ENCODE measurements around the gene LIMK1.
"Not testable (repeated sequence)": the region's sequence is repeated elsewhere in the genome, so short reads cannot be mapped to it uniquely, and the experiment has no call there.

The LIMK1 gene

DNA sequence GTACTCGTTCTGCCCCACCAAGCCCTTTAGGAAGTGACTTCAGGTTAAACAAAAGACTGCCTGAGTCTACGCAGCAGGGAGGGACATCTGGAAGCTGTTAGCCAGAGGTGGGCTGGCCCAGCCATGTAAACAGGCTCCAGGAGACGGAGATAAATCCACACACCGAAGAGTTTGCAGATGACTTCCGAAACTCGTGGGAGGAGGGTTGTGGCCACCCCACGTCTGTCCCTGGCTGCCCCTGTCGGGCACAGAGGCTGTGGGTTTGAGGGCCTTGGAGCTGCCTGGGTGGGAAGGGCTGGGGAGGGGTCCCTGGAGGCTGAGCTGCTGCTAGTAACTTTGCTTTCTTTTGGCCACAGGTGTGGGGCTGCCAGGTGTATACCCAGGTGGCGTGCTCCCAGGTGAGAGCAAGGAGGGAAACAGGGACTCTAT lies 40.1 kb upstream of the LIMK1 start:
- Histone ChIP-seq H3K27me3 (ENCODE audit: low read length) (no peaks in the 10 kb centered on the region), H2AFZ (ENCODE audit: low read depth, low read length, severe bottlenecking) (no peak overlapping the region), H3K79me2 (ENCODE audit: insufficient read depth, low read length) (no peaks in the 10 kb centered on the region), H3K36me3 (ENCODE audit: low read length) (no peaks in the 10 kb centered on the region), H3K9me3 (ENCODE audit: insufficient read depth, low read length) (no peaks in the 10 kb centered on the region), H3K27ac (ENCODE audit: low read depth, low read length) (no peak overlapping the region), H3K9ac (ENCODE audit: low read length) (no peak overlapping the region), H3F3A (ENCODE audit: insufficient read depth) (no peaks in the 10 kb centered on the region), H3K9me2 (replicated peaks; ENCODE audit: insufficient read depth, low read length) (no peaks in the 10 kb centered on the region), H3K4me3 (ENCODE audit: insufficient read depth, low read length, poor library complexity, severe bottlenecking) (no peak overlapping the region), H3K4me2 (ENCODE audit: low read depth, low read length, poor library complexity, severe bottlenecking) (no peak overlapping the region), H4K20me1 (ENCODE audit: low read depth, low read length) (no peaks in the 10 kb centered on the region)
- TF ChIP-seq, protein P1, sequence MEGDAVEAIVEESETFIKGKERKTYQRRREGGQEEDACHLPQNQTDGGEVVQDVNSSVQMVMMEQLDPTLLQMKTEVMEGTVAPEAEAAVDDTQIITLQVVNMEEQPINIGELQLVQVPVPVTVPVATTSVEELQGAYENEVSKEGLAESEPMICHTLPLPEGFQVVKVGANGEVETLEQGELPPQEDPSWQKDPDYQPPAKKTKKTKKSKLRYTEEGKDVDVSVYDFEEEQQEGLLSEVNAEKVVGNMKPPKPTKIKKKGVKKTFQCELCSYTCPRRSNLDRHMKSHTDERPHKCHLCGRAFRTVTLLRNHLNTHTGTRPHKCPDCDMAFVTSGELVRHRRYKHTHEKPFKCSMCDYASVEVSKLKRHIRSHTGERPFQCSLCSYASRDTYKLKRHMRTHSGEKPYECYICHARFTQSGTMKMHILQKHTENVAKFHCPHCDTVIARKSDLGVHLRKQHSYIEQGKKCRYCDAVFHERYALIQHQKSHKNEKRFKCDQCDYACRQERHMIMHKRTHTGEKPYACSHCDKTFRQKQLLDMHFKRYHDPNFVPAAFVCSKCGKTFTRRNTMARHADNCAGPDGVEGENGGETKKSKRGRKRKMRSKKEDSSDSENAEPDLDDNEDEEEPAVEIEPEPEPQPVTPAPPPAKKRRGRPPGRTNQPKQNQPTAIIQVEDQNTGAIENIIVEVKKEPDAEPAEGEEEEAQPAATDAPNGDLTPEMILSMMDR (IDR thresholded peaks at IDR 0.05; ENCODE audit: insufficient read depth, low read length, poor library complexity, severe bottlenecking), result no peak
- TF ChIP-seq EZH2phosphoT487 (conservative IDR thresholded peaks at IDR 0.05; ENCODE audit: low read length), result no peak

DNA sequence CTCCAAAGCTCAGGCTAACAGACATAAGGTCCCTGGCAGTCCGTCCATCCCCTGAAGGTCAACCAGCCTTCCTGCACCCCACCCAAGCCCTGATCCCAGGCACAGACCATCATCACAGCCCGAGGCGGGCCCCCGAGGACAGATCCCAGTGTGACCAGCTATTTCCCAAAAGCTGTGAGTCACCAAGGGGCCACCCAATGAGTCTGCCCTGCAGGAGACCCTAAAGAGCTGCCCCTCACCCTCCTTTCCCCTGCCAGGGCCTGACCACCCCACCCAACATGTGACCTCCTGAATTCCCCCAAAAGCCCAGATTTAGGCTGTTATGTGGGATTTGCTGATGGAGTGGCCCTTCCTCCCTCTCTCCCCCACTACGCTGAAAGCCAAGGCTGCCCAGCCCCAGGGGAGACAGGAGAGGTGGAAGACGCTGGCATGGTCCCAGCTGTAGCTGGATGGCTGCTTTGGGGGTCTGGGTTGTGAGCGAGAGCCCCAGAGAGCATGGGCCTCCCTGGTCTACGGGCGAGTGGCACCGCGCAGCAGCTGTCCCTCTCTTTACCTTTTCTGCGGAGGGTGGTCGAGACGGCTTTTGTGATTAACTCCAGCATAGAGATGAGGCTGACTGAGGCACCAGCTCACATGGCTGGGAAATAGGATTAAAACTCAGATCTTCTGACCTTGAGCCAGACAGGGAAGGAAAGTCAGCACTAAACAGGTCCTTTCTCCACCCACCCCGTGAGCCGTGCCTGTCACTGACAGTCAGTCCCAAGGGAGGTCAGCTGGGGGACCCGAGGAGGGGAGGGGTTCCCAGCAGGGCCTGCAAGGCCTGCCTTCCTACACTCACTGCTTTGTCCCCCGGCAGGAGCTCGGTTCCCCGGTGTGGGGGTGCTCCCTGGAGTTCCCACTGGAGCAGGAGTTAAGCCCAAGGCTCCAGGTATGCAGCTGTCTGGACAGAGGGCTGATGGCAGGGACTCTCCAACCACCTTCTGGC lies 38.9 kb upstream of the LIMK1 start:
- no peaks in the 10 kb centered on the region for H3F3A ChIP-seq (ENCODE audit: insufficient read depth)
- no peaks in the 10 kb centered on the region for H4K20me1 ChIP-seq (ENCODE audit: low read depth, low read length)
- no peaks in the 10 kb centered on the region for H3K79me2 ChIP-seq (ENCODE audit: insufficient read depth, low read length)
- TF ChIP-seq, protein P1 (IDR thresholded peaks at IDR 0.05; ENCODE audit: insufficient read depth, low read length, poor library complexity, severe bottlenecking), result no peak
- no peak for TF ChIP-seq EZH2phosphoT487 (conservative IDR thresholded peaks at IDR 0.05; ENCODE audit: low read length)
- no peak overlapping the region for H3K4me2 ChIP-seq (ENCODE audit: low read depth, low read length, poor library complexity, severe bottlenecking)
- no peaks in the 10 kb centered on the region for H3K9me2 ChIP-seq (replicated peaks; ENCODE audit: insufficient read depth, low read length)
- no peaks in the 10 kb centered on the region for H3K9me3 ChIP-seq (ENCODE audit: insufficient read depth, low read length)
- no peak overlapping the region for H3K9ac ChIP-seq (ENCODE audit: low read length)
- no peak overlapping the region for H3K27ac ChIP-seq (ENCODE audit: low read depth, low read length)
- H3K36me3 ChIP-seq (ENCODE audit: low read length), result no peaks in the 10 kb centered on the region
- no peak overlapping the region for H2AFZ ChIP-seq (ENCODE audit: low read depth, low read length, severe bottlenecking)
- no peak overlapping the region for H3K4me3 ChIP-seq (ENCODE audit: insufficient read depth, low read length, poor library complexity, severe bottlenecking)
- H3K27me3 ChIP-seq (ENCODE audit: low read length), result no peaks in the 10 kb centered on the region

DNA sequence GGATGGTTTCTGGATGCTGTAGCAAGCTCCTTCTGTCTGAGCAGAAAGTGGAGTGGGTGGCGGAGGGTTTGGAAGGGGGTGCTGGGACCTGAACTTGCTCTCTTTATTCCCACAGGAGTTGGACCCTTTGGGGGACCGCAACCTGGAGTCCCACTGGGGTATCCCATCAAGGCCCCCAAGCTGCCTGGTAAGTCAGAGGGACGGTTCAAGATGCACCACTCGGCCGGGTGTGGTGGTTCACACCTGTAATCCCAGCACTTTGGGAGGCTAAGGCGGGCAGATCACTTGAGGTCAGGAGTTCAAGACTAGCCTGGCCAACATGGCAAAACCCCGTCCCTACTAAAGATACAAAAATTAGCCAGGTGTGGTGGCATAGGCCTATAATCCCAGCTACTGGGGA lies 37.0 kb upstream of the LIMK1 start:
- H3K36me3 ChIP-seq (ENCODE audit: low read length); H3K79me2 ChIP-seq (ENCODE audit: insufficient read depth, low read length); H3F3A ChIP-seq (ENCODE audit: insufficient read depth); H3K4me3 ChIP-seq (ENCODE audit: insufficient read depth, low read length, poor library complexity, severe bottlenecking); H3K9me3 ChIP-seq (ENCODE audit: insufficient read depth, low read length); H4K20me1 ChIP-seq (ENCODE audit: low read depth, low read length); H3K27ac ChIP-seq (ENCODE audit: low read depth, low read length); H3K9ac ChIP-seq (ENCODE audit: low read length); H3K9me2 ChIP-seq (replicated peaks; ENCODE audit: insufficient read depth, low read length); H3K27me3 ChIP-seq (ENCODE audit: low read length); H3K4me2 ChIP-seq (ENCODE audit: low read depth, low read length, poor library complexity, severe bottlenecking); H2AFZ ChIP-seq (ENCODE audit: low read depth, low read length, severe bottlenecking): not testable (repeated sequence)

DNA sequence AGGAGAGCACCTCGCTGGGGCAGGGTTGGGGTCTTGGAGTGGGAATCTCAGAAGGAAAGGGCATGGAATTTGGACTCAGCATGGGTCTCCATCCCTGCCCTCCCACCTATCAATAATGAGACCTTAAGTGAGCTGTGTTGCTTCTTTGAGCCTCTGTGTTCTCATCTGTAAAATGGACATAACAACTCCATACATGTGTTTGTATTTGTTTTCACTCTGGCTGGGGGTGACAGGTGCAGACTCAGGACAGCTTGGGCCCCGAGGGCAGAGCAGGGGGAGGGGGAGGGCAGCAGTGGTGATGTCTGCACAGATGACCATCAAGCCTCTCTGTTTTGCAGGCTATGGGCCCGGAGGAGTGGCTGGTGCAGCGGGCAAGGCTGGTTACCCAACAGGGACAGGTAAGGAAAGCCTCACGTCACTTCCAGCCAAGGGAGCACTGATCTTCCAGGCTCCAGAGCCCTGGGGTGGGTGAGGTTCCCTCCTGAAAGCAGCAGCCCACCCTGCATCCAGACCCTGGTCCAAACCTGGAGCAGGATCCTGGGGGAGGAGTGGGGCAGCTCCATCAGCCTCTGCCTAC lies 35.7 kb upstream of the LIMK1 start:
- Histone ChIP-seq H3K36me3 (ENCODE audit: low read length) (no peaks in the 10 kb centered on the region), H3K4me2 (ENCODE audit: low read depth, low read length, poor library complexity, severe bottlenecking) (no peak overlapping the region), H3K9me3 (ENCODE audit: insufficient read depth, low read length) (no peaks in the 10 kb centered on the region), H3K27ac (ENCODE audit: low read depth, low read length) (no peak overlapping the region), H3K27me3 (ENCODE audit: low read length) (no peaks in the 10 kb centered on the region), H3K4me3 (ENCODE audit: insufficient read depth, low read length, poor library complexity, severe bottlenecking) (no peak overlapping the region), H3K9me2 (replicated peaks; ENCODE audit: insufficient read depth, low read length) (no peaks in the 10 kb centered on the region), H3K79me2 (ENCODE audit: insufficient read depth, low read length) (no peaks in the 10 kb centered on the region), H3K9ac (ENCODE audit: low read length) (no peak overlapping the region), H2AFZ (ENCODE audit: low read depth, low read length, severe bottlenecking) (no peak overlapping the region), H4K20me1 (ENCODE audit: low read depth, low read length) (no peaks in the 10 kb centered on the region), H3F3A (ENCODE audit: insufficient read depth) (no peaks in the 10 kb centered on the region)
- TF ChIP-seq, protein P1 (IDR thresholded peaks at IDR 0.05; ENCODE audit: insufficient read depth, low read length, poor library complexity, severe bottlenecking), result no peak
- no peak for TF ChIP-seq EZH2phosphoT487 (conservative IDR thresholded peaks at IDR 0.05; ENCODE audit: low read length)
